ENCODE data around the gene CYSLTR1.
"Not testable (repeated sequence)": the region's sequence is repeated elsewhere in the genome, so short reads cannot be mapped to it uniquely, and the experiment has no call there.

Gene CYSLTR1, protein sequence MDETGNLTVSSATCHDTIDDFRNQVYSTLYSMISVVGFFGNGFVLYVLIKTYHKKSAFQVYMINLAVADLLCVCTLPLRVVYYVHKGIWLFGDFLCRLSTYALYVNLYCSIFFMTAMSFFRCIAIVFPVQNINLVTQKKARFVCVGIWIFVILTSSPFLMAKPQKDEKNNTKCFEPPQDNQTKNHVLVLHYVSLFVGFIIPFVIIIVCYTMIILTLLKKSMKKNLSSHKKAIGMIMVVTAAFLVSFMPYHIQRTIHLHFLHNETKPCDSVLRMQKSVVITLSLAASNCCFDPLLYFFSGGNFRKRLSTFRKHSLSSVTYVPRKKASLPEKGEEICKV

DNA sequence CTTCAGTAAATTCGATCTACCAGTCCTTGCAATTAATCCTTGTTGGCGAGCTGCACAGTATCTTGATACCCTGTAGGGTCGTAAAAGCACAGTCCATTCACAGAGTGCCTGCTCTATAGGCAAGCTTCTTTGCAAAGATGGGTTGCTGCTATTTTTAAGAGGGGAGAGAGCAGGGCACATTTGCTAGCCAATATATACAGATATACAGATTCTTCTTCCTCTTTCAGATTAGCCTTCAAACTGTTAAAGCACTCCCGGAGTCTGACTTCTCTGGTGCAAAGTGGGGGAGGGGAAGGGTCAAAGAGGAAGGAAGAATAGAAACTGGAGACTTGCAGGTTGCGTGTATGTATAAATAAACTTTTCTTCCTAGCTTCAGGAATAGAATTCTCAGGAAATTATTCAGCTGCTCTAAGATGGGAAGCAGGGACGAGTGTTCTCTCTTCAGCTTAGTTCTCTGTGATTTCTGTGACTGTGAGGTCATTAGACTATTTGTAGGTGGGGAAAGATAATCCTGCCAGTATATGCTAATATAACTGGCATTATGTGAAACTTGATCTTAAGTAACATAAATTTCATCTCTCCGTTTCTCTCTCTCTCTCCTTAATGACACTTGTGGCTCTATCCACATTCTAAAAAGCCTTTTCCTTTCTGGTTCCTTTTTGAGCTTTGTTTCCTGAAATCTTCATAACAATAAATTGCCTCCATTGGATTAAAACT lies at the start of gene CYSLTR1:
TSS of gene CYSLTR1 (minus strand) at position 242 of the 717 bp plus-strand sequence. CDS start 53,865 bp downstream, outside the sequence.
- no peak for DNase-seq

DNA sequence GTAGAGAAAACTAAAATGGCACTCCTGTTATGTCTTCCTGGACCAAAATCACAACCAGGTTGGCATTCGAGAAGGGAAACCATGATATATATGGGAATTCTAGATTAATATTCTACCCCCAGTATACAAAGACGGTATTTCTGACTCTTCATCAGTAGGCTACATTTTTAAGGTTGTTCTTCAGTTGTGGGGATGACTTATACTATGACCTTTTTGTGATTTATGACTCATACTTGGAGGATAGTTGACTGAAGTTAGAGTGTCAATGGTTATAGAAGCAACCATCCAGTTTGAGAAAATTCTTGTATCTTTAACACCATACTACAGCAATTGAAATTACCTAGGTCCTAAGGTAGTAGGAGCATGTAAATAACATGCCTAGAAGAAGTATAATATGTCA lies 49.8 kb upstream of the CYSLTR1 start:
- no peak for DNase-seq

DNA sequence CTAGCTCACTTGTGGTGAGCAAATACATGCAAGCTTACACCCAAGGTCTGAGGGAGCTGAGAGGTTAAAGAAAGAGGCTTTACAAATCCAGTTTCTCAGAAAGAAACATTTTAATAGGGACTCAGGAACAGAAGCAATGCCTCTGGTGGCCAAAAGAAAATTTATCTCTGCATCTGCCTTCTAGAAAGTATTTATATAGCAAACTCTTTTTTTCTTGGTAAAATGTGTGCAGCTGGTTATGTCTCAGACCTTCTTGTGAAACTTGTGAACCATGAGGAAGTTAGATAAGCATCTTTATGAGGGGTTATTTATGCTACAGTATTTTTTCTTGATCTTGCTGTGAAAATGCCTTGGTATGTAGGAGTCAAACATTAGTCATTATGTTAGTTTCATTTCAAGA lies 48.5 kb upstream of the CYSLTR1 start:
- no peak for DNase-seq

DNA sequence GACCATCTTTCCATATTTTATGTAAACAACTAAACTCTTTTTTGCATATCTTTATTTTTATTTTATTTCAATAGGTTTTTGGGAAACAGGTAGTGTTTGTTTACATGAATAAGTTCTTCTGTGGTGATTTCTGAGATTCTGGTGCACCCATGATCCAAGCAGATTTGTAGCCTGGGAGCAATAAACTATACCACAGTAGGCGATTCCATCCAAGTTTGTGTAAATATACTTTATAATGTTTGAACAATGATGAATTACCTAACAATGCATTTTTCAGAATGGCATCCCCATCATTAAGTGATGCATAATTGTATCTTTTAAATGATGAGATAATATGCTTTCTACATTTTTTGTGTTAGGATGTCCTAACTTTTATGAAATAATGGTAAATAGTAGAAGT lies 39.2 kb upstream of the CYSLTR1 start:
- no peak for DNase-seq

DNA sequence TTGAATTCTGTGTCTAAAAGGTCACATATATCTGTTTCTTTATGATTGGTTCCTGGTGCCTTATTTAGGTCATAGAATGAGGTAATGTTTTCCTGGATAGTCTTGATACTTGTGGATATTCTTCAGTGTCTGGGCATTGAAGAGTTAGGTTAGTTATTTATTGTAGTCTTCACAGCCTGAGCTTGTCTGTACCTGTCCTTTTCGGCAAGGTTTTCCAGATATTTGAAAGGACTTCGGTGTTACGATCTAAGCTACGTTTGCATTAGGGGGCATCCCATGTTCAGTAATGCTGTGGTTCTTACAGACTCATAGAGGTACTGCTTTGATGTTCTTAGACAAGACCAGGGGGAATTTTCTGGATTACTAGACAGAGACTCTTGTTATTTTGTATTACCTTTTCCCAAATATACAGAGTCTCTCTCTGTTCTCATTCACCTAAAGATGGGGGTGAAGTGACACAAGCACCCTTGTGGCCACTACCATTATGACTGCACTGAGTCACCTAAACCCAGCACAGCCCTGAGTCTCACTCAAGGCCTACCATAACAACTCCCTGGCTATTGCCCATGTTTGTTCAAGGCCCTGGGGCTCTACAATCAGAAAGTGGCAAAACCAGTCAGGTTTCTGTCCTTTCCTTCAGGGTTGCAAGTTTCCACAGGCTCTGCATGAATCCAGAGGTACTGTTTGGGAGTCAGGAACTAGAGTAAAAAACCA lies 30.1 kb upstream of the CYSLTR1 start:
- DNase-seq: no peak

DNA sequence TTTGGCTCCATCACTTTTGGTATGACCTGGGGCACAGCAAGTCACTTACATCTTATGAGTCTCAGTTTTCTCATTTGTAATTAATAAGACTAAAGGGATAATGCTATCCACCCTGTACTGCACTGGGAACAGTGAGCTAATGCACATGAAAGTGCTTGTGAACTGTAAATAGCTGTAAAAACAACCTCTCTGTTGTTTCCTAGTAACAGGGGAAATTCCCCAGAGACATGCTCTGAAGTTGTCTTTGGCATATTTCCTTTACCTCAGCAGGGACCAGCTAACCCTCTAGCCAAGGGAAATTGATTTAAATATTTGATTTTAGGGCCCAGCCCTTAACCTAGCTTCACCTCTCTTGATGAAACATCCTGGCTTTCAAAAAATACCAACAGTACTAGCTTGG lies 6.1 kb upstream of the CYSLTR1 start:
- no peak for DNase-seq

DNA sequence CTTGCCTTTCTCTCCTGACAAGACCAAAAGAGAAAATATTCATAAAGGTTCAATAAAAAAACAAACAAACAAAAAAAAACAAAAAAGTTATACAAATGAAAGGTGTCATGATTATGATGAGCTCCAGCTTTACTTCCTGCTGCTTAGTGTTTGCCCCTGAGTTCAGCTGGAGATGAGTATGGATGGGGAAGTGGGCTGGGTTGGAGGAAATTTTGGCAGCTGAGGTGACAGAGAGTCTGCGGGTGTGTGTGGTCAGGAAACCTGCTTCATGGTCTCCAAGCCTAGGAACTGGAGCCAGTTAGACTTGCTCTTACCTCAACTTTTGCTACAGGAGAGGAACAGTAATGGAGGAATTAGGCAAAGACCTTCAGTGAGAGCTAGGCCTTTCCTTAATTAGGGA lies 4.3 kb upstream of the CYSLTR1 start:
- no peak for DNase-seq

DNA sequence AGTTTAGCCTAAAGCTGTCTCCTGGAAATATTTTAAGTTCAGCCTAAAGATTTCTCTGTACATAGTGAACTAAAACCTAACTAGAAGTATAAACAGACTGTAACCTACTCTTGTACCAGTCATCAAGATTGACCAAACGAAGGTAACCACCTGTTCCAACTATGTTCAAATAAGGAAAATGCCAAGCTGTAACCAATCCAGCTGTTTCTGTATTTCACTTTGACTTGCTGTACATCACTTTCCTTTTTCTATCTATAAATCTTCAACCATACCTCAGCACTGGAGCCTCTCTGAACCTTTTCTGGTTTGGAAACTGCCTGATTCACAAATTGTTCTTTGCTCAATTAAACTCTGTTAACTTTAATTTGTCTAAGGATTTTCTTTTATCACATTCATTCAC lies 3.1 kb upstream of the CYSLTR1 start:
- DNase-seq: no peak

DNA sequence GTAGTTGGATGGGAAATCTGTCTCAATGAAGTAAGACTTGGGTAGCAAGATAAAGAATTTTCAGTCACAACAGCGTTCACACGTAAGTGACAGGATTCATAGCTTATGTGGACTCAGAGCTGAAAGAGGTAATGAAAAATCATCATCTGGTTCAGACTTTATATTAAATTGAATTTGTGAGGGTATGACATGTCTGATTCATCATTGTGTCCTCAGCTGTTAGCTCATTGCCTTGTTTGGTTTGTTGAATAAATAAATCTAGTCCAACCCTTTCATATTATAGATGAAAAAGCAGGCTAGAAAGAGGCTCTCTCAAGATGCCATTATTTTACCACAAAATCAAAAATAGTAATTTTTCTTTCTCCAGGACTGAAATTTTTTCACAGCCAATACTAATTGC lies 2.7 kb upstream of the CYSLTR1 start:
- no peak for DNase-seq

DNA sequence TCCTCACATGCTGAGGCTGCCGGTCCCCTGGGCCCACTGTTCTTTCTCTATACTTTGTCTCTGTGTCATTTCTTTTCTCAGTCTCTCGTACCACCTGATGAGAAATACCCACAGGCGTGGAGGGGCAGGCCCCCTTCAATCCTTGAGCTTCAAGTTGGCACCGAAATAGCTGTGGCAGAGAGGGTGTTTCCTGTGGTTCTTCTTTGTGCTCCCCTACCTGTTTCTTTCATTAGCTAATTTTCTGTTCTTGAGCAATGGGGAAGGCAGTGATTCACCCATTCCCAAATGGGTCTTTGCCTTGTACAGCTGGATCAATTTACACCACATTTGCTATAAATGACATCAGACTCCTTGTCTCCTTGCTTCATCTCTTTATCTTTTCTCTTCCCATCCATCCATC lies 2.1 kb upstream of the CYSLTR1 start:
- no peak for DNase-seq

DNA sequence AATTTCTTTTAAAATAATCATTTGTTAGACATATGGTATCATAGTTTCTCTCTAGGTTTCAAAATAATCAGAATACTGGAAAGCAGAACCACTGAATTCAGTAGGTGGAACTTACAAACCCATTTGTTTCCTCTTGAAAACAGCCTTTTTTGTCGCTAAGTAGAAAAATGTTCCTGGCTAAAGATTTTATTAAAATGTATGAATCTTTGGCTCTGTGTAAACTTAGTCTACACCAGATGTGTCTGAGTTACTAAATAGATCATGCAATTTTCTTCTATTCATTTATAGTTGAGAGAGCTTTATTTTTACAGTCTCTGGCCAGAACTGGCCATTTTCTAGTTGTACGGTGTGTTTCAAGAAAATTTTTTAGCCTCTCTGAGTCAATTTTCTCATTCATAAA lies 1.0 kb downstream of the CYSLTR1 start:
- DNase-seq: no peak

DNA sequence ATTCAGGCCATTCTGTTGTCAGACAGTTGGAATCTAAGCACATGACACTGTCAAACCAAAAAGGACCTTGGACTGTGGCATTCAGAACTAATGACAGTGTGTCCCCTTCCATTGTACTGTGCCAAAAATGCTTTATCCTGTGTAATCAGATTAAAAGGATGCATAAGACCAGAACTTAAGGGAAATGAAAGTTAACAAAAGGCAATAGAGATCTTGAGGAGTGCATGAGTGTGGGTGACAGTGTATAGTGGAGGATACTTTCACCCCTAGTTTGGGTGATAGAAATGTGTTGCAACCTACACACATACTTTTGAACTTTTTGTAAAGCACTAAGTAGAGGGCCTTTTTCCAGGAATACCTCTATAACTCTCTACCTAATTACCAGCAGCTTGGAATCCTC lies 4.5 kb downstream of the CYSLTR1 start:
- DNase-seq: no peak

DNA sequence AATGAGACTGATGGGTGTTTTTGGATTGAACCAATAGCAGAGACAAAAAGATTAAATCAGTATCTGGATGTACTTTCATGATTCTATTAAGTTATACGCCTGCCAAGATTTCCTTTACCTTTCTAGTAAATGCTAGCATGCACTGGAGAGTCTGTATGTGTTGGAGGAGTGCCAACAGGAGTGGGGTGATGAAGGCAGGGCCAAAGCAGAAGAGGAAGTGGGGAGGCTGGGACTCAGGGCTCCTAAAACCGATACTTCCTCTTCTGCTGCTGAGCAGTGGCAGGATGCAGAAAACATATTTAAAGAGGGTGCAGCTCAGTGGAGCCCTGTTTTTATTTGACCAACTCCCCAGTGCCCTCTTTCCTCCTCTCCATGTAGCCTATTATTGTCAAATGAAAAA lies 5.6 kb downstream of the CYSLTR1 start:
- DNase-seq: peak; percentile 4

DNA sequence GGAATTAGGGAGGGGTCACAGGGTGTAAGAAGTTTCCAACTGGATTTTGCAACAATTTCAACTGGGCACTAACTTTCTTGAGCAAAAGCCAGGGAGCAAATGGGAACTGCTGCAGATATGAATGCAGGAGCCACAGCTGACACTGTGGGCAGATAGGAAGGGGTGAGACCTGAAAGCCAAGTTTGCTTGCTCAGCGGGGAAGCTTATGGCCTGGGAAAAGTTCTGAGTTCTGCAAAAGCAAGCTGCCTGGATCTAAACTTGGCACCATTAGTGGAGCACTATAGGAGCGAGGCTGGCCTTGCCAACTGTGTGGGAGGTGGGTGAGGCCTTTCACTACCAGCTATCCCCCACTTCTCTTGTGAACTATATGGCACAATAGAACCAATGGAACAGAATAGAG lies 11.1 kb downstream of the CYSLTR1 start:
- DNase-seq: no peak

DNA sequence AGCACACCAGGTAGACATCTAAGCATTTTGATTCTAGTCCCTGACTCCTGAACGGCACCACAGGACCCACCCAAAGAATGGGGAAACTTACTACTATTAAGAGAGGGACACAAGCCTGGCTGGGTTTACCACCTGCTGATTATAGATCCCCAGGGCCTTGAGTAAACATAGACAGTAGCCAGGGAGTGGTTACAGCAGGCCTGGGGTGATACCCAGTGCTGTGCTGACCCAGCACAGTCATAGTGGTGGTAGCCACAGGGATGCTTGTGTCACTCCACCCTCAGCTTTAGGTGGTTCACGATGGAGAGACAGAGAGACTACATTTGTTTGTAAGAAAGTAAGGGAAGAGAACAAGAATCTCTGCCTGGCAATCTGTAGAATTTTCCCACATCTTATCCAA lies 11.7 kb downstream of the CYSLTR1 start:
- DNase-seq: no peak

DNA sequence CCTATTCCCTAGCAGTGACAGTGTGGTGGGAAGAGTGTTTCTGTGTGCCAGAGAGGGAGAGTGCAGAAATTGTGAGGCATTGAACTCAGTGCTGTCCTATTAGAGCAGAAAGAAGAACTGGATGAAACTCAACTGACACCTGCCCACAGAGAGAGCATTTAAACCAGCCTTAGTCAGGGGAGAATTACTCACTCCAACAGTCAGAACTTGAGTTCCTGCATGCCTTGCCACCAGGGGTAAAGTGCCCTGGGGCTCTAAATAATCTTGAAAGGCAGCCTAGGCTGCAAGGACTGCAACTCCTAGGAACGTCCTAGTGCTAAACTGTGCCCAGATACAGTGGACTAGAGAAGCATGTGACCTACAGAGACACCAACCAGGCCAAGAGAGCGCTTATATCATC lies 12.8 kb downstream of the CYSLTR1 start:
- DNase-seq: peak; percentile 8

DNA sequence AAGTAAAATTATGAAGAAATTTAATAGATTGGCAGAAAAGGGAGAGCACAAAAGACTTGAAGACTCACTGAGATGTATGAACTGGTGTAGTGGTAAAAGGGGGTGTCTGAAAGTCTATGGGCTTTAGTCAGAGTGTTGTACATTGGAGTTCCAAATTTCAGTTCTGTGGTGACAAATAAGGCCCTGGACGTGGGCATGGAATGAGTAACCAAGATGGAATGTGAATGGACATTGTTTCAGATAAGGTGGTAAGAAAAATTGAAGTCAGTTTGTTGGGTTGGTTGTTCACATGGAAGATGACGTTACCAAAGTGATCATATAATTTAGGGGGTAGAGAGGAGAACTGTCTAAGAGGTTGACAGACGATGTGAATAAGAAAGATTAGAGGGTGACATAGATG lies 13.9 kb downstream of the CYSLTR1 start:
- no peak for DNase-seq

DNA sequence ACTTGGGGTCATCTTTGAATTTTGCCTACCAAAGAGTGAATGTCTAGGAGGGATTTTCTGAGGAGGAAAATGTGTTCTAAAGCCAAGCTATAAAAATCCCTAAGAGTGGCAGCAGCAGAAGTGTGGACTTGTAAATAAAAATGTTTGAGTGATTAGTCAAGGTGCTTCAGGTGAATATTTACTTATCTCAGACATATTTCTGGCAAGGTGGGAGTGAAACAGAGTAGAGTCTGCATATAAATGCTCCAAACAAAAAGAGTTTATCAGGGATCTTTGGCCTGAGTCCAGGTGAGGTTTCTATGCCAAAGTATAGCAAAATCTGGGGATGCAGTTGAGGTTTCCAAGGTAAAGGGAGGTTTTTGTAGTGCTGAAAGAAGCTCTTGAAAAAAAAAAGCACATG lies 19.7 kb downstream of the CYSLTR1 start:
- DNase-seq: no peak

DNA sequence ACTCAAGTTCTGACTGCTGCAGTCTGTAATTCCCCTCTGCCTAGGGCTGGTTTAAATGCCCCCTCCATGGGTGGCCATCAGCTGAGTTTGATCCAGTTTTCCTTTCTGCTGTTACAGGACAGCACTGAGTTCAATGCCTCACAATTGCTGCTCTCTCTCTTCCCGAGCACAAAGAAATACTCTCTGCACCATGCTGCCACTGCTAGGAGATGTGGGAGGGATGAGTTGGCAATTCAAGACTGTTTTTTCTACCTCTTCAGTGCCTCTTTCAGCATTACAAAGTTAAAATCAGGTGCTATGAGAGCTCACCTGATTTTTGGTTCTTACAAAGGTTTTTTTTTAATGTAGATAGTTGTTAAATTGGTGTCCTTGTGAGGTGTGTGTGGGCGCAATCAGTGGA lies 24.3 kb downstream of the CYSLTR1 start:
- no peak for DNase-seq

DNA sequence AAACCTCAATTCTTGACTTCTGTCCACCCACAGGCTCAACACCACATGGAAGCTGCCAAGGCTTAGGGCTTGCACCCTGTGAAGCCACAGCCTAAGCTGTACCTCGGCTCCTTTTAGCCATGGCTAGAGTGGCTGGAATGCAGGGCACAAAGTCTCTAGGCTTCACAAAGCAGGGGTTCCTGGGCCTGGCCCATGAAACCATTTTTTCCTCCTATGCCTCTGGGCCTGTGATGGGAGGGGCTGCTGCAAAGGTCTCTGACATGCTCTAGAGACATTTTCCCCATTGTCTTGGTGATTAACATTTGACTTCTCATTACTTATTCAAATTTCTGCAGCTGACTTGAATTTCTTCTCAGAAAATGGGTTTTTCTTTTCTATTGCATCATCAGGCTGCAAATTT lies 26.5 kb downstream of the CYSLTR1 start:
- not testable (repeated sequence) for DNase-seq

DNA sequence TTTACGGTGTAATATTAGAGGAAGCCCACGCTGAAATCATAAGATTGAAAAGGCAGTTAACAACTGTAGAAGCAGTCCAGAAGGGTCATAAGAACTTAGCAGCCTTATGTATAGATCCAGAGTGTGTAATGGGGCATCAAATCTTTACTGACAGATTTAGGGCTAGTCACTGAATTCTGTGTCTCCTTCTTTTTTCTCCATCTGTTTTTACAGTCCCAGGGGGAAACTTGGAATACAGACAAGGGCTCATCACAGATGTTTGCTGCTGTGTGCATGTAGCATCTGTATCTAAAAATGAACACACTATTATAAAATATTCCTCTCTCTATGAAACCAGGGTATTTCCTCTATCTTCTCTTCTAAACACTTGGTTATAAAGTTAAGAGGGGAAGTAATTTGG lies 43.9 kb downstream of the CYSLTR1 start:
- DNase-seq: no peak

DNA sequence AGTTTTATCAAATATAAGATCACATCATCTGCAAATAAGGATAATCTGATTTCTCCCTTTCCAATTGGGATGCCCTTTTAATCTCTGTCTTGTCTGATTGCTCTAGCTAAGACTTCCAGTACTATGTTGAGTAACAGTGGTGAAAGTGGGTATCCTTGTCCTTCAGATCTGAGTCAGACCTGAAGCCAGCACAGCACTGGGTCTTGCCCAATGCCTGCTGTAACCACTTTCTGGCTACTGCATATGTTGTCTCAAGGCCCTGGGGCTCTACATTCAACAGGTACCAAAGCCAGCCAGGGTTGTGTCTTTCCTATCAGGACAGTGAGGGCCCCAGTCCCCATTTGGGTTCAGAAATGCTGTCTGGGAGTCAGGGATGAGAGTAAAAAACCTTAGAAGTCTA lies 90.3 kb downstream of the CYSLTR1 start:
- no peak for DNase-seq

DNA sequence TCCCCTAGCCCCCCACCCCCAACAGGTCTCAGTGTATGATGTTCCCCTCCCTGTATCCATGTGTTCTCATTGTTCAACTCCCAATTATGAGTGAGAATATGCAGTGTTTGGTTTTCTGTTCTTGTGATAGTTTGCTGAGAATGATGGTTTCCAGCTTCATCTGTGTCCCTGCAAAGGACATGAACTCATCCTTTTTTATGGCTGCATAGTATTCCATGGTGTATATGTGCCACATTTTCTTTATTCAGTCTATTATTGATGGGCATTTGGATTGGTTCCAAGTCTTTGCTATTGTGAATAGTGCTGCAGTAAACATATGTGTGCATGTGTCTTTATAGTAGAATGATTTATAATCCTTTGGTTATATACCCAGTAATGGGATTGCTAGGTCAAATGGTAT lies 101.4 kb downstream of the CYSLTR1 start:
- DNase-seq: not testable (repeated sequence)

Measured in stimulated activated CD4-positive, alpha-beta T cell treated with anti-CD3 and anti-CD28 coated beads, Interleukin-12 subunit alpha, Interleukin-12 subunit beta, amount 100 ng/mL, for 4 hours (primary cell).